NCI-H345 (cell line): ENCODE results near the gene RPS6KA2.
"Not testable (repeated sequence)": the region's sequence is repeated elsewhere in the genome, so short reads cannot be mapped to it uniquely, and the experiment has no call there.

Experiments used
- DNase-seq: peaks from one replicate; lab custom pipeline; 2025; lab: John Stamatoyannopoulos, UW

RPS6KA2 gene

GRCh38 chr6:166591961-166592520 is 35.0 kb downstream of the RPS6KA2 start:
- DNase-seq: no peak

GRCh38 chr6:166591026-166591425 is 36.0 kb downstream of the RPS6KA2 start:
- no peak for DNase-seq

- DNase-seq: no peak
These were observed 37.1 kb downstream of the RPS6KA2 start for GRCh38 chr6:166589786-166590574.

GRCh38 chr6:166589337-166589731 is 37.7 kb downstream of the RPS6KA2 start:
- DNase-seq: no peak

- DNase-seq: no peak
These were observed 38.2 kb downstream of the RPS6KA2 start for GRCh38 chr6:166588691-166589336.

GRCh38 chr6:166587631-166588413 is 39.2 kb downstream of the RPS6KA2 start:
- DNase-seq: no peak

- no peak for DNase-seq
These were observed 40.5 kb downstream of the RPS6KA2 start, which contains the start of gene RAMACL for GRCh38 chr6:166586424-166587156. RAMACL (minus strand) TSS chr6:166586678; CDS start chr6:166586477, 201 bp downstream.

GRCh38 chr6:166584853-166585429 is 42.1 kb downstream of the RPS6KA2 start:
- no peak for DNase-seq

GRCh38 chr6:166584155-166584554 is 42.9 kb downstream of the RPS6KA2 start:
- DNase-seq: no peak

GRCh38 chr6:166583230-166583965 is 43.7 kb downstream of the RPS6KA2 start:
- DNase-seq: no peak

- DNase-seq: no peak
These were observed 44.8 kb downstream of the RPS6KA2 start for GRCh38 chr6:166582258-166582657.

- not testable (repeated sequence) for DNase-seq
These were observed 45.2 kb downstream of the RPS6KA2 start for GRCh38 chr6:166581801-166582200.

- DNase-seq: no peak
These were observed 46.0 kb downstream of the RPS6KA2 start for GRCh38 chr6:166581091-166581511.

GRCh38 chr6:166580076-166581050 is 46.7 kb downstream of the RPS6KA2 start:
- DNase-seq: no peak

- DNase-seq: no peak
These were observed 47.7 kb downstream of the RPS6KA2 start for GRCh38 chr6:166579237-166579850.

- DNase-seq: no peak
These were observed 48.4 kb downstream of the RPS6KA2 start for GRCh38 chr6:166578536-166579236.

- DNase-seq: no peak
These were observed 51.8 kb downstream of the RPS6KA2 start for GRCh38 chr6:166575205-166575604.
